HEK293 (cell line): ENCODE measurements around the gene PRR5.

Experiments
- CTCF ChIA-PET: fragments of 350-600 bp; formaldehyde crosslinking; extraction: SDS; loops from one replicate; lab custom pipeline; 2021; ENCODE audit warnings: antibody characterized with exemption; lab: Yijun Ruan, JAX
- POLR2A ChIA-PET: fragments of 300-600 bp; formaldehyde crosslinking; extraction: SDS; loops from one replicate; lab custom pipeline; 2020; ENCODE audit warnings: antibody characterized with exemption, inconsistent platforms; lab: Yijun Ruan, JAX
- H3K27ac ChIP-seq: fragments of 200-500 bp; sonication (Bioruptor generic); 2 replicates; pipeline ENCODE4 v1.5.1; 2014; ENCODE audit warnings: low read depth, low read length, control low read depth, inconsistent platforms; ENCODE audit errors: extremely low read depth
- H3K36me3 ChIP-seq, 2 experiments: fragments of 200-500 bp in 1 of 2; sonication (Bioruptor generic) in 1 of 2; 1 replicate in 1 of 2; 2 replicates in 1 of 2; pipeline ENCODE4 v1.5.1; 2014 to 2017; ENCODE audit warnings: inconsistent platforms in 2 of 2, low read length in 2 of 2; ENCODE audit not compliant: control insufficient read depth in 2 of 2, insufficient read depth in 1 of 2
- H3K4me1 ChIP-seq: fragments of 200-500 bp; sonication (Bioruptor generic); 2 replicates; pipeline ENCODE4 v1.5.1; 2014; ENCODE audit warnings: mild to moderate bottlenecking, low read length, inconsistent platforms; ENCODE audit not compliant: control insufficient read depth, insufficient read depth
- H3K4me3 ChIP-seq: 2 replicates; pipeline ENCODE4 v1.5.1; 2011; ENCODE audit warnings: low read depth, mild to moderate bottlenecking, control low read depth, low read length, moderate library complexity
- H3K9me3 ChIP-seq: fragments of 200-500 bp; sonication (Bioruptor generic); 2 replicates; pipeline ENCODE4 v1.5.1; 2014; ENCODE audit warnings: low read depth, low read length, inconsistent platforms; ENCODE audit not compliant: control insufficient read depth, insufficient read depth
- YY1 ChIP-seq: fragments of 450-650 bp; formaldehyde crosslinking; IDR thresholded peaks from 2 replicates; pipeline ENCODE4 v1.5.1; 2018; ENCODE audit warnings: missing biosample characterization, missing genetic modification characterization
- ZBTB10 ChIP-seq: fragments of 450-650 bp; formaldehyde crosslinking; IDR thresholded peaks from 2 replicates; pipeline ENCODE4 v1.5.1; 2016; ENCODE audit warnings: missing biosample characterization, missing genetic modification characterization
- ZIC2 ChIP-seq: fragments of 450-650 bp; formaldehyde crosslinking; IDR thresholded peaks from 2 replicates; pipeline ENCODE4 v1.5.1; 2016; ENCODE audit warnings: missing biosample characterization, missing genetic modification characterization
- ZNF2 ChIP-seq: fragments of 450-650 bp; formaldehyde crosslinking; IDR thresholded peaks from 2 replicates; pipeline ENCODE4 v1.5.1; 2016; ENCODE audit warnings: missing biosample characterization, missing genetic modification characterization
- ZNF266 ChIP-seq: fragments of 450-650 bp; formaldehyde crosslinking; IDR thresholded peaks from 2 replicates; pipeline ENCODE4 v1.5.1; 2016; ENCODE audit warnings: missing biosample characterization, missing genetic modification characterization, low read depth
- ZNF433 ChIP-seq: fragments of 450-650 bp; formaldehyde crosslinking; IDR thresholded peaks from 2 replicates; pipeline ENCODE4 v1.5.1; 2016; ENCODE audit warnings: missing biosample characterization, missing genetic modification characterization, low read depth
- ZNF76 ChIP-seq: fragments of 450-650 bp; formaldehyde crosslinking; IDR thresholded peaks from 2 replicates; pipeline ENCODE4; 2016; ENCODE audit warnings: low read depth, missing biosample characterization, missing genetic modification characterization, borderline replicate concordance
- ZNF837 ChIP-seq: fragments of 450-650 bp; formaldehyde crosslinking; IDR thresholded peaks from 2 replicates; pipeline ENCODE4 v1.5.1; 2016; ENCODE audit warnings: missing biosample characterization, missing genetic modification characterization
- TF ChIP-seq, protein P1 (sequence below): fragments of 450-650 bp; formaldehyde crosslinking; IDR thresholded peaks from 2 replicates; pipeline ENCODE4 v1.5.1; 2016; ENCODE audit warnings: missing biosample characterization, missing genetic modification characterization
- TF ChIP-seq, protein P2 (sequence below): fragments of 450-650 bp; formaldehyde crosslinking; IDR thresholded peaks from 2 replicates; pipeline ENCODE4 v1.5.1; 2017; ENCODE audit warnings: missing biosample characterization, missing genetic modification characterization

Gene PRR5

DNA sequence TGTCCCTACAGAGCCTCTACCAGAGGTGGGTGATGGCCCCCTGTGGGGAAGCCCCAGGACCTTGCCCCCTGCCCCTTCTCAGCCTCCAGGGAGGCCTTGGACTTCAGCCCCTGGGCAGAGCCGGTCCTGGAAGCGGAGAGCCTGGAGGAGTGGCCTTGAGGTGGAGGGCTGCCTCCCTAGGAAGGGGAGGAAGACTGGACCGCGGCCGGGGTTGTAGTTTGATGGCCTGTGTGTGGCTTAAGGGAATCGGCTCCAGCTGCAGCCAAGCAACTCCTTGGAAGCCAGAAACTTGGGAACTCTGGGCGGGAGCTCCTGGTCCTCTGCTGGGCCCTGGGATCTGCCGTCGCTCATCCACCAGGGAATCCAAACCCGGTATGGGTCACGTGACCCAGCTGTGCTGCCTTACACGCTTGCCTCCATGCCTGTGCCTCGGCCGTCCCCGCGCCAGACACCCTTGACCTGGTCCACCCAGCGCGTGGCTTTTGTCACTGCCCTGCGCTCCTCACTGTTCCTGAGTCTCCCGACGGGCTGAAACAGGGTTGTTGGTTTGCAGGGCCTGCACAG lies 26.8 kb downstream of the PRR5 start:
- H3K4me1 ChIP-seq: no peaks in the 10 kb centered on the region
- no peak overlapping the region for H3K27ac ChIP-seq
- peaks cover 0 to 24% of the 10 kb centered on the region in 2 experiments; a peak in 1 of 3 replicates for H3K36me3 ChIP-seq
- TF ChIP-seq, protein P1, sequence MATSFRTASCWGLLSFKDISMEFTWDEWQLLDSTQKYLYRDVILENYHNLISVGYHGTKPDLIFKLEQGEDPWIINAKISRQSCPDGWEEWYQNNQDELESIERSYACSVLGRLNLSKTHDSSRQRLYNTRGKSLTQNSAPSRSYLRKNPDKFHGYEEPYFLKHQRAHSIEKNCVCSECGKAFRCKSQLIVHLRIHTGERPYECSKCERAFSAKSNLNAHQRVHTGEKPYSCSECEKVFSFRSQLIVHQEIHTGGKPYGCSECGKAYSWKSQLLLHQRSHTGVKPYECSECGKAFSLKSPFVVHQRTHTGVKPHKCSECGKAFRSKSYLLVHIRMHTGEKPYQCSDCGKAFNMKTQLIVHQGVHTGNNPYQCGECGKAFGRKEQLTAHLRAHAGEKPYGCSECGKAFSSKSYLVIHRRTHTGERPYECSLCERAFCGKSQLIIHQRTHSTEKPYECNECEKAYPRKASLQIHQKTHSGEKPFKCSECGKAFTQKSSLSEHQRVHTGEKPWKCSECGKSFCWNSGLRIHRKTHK: no peak
- TF ChIP-seq ZNF433 (tag by site-specific recombination) (no peak), ZNF76 (tag by site-specific recombination) (no peak), ZNF2 (no peak), ZIC2 (tag by site-specific recombination) (0 out of 2 replicates have a peak, but pooled peaks have one; percentile 23)
- H3K9me3 ChIP-seq: no peaks in the 10 kb centered on the region
- ChIA-PET POLR2A (no interaction called here), CTCF (no interaction called here)
- no peak overlapping the region for H3K4me3 ChIP-seq

- Histone ChIP-seq H3K36me3 (peaks cover 0 to 24% of the 10 kb centered on the region in 2 experiments; a peak in 1 of 3 replicates), H3K9me3 (no peaks in the 10 kb centered on the region), H3K4me3 (no peak overlapping the region), H3K27ac (no peak overlapping the region), H3K4me1 (no peaks in the 10 kb centered on the region)
- CTCF ChIA-PET: no interaction called here
- POLR2A ChIA-PET: interaction anchor here (1.3 kb wide), 1 partner anchor 11 kb away, joined by 4 read pairs; no protein-coding TSS in a partner anchor
- TF ChIP-seq YY1 (tag by site-specific recombination) (no peak), ZNF837 (tag by site-specific recombination) (no peak)
- TF ChIP-seq, protein P2, sequence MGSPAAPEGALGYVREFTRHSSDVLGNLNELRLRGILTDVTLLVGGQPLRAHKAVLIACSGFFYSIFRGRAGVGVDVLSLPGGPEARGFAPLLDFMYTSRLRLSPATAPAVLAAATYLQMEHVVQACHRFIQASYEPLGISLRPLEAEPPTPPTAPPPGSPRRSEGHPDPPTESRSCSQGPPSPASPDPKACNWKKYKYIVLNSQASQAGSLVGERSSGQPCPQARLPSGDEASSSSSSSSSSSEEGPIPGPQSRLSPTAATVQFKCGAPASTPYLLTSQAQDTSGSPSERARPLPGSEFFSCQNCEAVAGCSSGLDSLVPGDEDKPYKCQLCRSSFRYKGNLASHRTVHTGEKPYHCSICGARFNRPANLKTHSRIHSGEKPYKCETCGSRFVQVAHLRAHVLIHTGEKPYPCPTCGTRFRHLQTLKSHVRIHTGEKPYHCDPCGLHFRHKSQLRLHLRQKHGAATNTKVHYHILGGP (tag by site-specific recombination): no peak
Measured at GRCh38 chr22:44729391-44730021, 27.5 kb downstream of the PRR5 start.

- H3K4me1 ChIP-seq: no peaks in the 10 kb centered on the region
- H3K36me3 ChIP-seq: peaks cover 0 to 24% of the 10 kb centered on the region in 2 experiments; a peak in 1 of 3 replicates
- H3K27ac ChIP-seq: no peak overlapping the region
- TF ChIP-seq ZNF266 (tag by site-specific recombination): no peak
- no peak for TF ChIP-seq ZBTB10 (tag by site-specific recombination)
- no peak overlapping the region for H3K4me3 ChIP-seq
- ChIA-PET CTCF (no interaction called here), POLR2A (interaction anchor here (1.3 kb wide), 1 partner anchor 10 kb away, joined by 4 read pairs; no protein-coding TSS in a partner anchor)
- H3K9me3 ChIP-seq: no peaks in the 10 kb centered on the region
Measured at GRCh38 chr22:44730022-44730393, 28.0 kb downstream of the PRR5 start.
